HEK293 (cell line): ENCODE measurements around the gene ABHD3.

Experiments used
- GLI2 ChIP-seq: fragments of 450-650 bp; formaldehyde crosslinking; IDR thresholded peaks from 2 replicates; pipeline ENCODE4; 2017; ENCODE audit warnings: missing biosample characterization, missing genetic modification characterization, low read depth, borderline replicate concordance
- ZBTB21 ChIP-seq: fragments of 450-650 bp; formaldehyde crosslinking; IDR thresholded peaks from 2 replicates; pipeline ENCODE4 v1.5.1; 2017; ENCODE audit warnings: missing biosample characterization, missing genetic modification characterization
- ZNF138 ChIP-seq: fragments of 450-650 bp; formaldehyde crosslinking; IDR thresholded peaks from 2 replicates; pipeline ENCODE4 v1.5.1; 2016; ENCODE audit warnings: missing biosample characterization, missing genetic modification characterization, borderline replicate concordance
- ZNF473 ChIP-seq: fragments of 450-650 bp; formaldehyde crosslinking; IDR thresholded peaks from 2 replicates; pipeline ENCODE4 v1.5.1; 2017; ENCODE audit warnings: missing biosample characterization, missing genetic modification characterization
- ZNF677 ChIP-seq: fragments of 450-650 bp; IDR thresholded peaks from 2 replicates; pipeline ENCODE4 v1.5.0; 2018; ENCODE audit warnings: missing biosample characterization, mild to moderate bottlenecking, missing genetic modification characterization, moderate library complexity
- ZNF785 ChIP-seq: fragments of 450-650 bp; formaldehyde crosslinking; IDR thresholded peaks from 2 replicates; pipeline ENCODE4 v1.5.1; 2016; ENCODE audit warnings: missing biosample characterization, missing genetic modification characterization
- TF ChIP-seq, protein P1 (sequence below): fragments of 450-650 bp; formaldehyde crosslinking; optimal IDR thresholded peaks from 2 replicates; pipeline ENCODE3; 2016; ENCODE audit warnings: missing biosample characterization, mild to moderate bottlenecking, missing genetic modification characterization
- TF ChIP-seq, protein P2 (sequence below): fragments of 450-650 bp; formaldehyde crosslinking; IDR thresholded peaks from 2 replicates; pipeline ENCODE4 v1.5.1; 2016; ENCODE audit warnings: missing biosample characterization, missing genetic modification characterization
- TF ChIP-seq, protein P3 (sequence below): fragments of 450-650 bp; formaldehyde crosslinking; IDR thresholded peaks from 2 replicates; pipeline ENCODE4 v1.5.1; 2016; ENCODE audit warnings: missing biosample characterization, missing genetic modification characterization

DNA sequence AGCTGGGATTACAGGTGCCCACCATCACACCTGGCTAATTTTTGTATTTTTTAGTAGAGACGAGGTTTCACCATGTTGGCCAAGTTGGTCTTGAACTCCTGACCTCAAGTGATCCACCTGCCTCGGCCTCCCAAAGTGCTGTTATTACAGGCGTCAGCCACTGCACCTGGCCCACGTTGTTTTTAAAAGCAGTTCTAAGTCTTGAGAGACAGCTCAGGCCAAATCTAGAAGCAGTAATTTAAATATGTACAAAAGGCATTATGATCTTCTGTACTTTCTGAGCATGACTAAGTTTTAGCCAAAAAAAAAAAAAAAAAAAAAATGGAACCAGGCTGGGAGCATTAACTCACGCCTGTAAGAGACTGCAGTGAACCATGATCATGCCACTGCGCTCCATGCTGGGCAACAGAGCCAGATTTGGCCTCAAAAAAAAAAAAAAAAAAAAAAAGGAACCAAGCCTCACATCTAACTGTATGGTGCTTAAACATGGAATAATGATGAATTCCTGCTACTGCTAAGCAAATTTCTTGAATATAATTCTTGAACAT lies 4.0 kb downstream of the ABHD3 start:
- TF ChIP-seq ZNF677 (tag by site-specific recombination) (no peak), ZNF473 (tag by site-specific recombination) (no peak), ZNF138 (tag by site-specific recombination) (no peak), ZNF785 (tag by site-specific recombination) (no peak), ZBTB21 (tag by site-specific recombination) (no peak), GLI2 (tag by site-specific recombination) (no peak)
- TF ChIP-seq, protein P1, sequence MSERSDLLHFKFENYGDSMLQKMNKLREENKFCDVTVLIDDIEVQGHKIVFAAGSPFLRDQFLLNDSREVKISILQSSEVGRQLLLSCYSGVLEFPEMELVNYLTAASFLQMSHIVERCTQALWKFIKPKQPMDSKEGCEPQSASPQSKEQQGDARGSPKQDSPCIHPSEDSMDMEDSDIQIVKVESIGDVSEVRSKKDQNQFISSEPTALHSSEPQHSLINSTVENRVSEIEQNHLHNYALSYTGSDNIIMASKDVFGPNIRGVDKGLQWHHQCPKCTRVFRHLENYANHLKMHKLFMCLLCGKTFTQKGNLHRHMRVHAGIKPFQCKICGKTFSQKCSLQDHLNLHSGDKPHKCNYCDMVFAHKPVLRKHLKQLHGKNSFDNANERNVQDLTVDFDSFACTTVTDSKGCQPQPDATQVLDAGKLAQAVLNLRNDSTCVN (tag by site-specific recombination) = no peak
- TF ChIP-seq, protein P2, sequence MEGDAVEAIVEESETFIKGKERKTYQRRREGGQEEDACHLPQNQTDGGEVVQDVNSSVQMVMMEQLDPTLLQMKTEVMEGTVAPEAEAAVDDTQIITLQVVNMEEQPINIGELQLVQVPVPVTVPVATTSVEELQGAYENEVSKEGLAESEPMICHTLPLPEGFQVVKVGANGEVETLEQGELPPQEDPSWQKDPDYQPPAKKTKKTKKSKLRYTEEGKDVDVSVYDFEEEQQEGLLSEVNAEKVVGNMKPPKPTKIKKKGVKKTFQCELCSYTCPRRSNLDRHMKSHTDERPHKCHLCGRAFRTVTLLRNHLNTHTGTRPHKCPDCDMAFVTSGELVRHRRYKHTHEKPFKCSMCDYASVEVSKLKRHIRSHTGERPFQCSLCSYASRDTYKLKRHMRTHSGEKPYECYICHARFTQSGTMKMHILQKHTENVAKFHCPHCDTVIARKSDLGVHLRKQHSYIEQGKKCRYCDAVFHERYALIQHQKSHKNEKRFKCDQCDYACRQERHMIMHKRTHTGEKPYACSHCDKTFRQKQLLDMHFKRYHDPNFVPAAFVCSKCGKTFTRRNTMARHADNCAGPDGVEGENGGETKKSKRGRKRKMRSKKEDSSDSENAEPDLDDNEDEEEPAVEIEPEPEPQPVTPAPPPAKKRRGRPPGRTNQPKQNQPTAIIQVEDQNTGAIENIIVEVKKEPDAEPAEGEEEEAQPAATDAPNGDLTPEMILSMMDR (tag by site-specific recombination) = no peak
- TF ChIP-seq, protein P3, sequence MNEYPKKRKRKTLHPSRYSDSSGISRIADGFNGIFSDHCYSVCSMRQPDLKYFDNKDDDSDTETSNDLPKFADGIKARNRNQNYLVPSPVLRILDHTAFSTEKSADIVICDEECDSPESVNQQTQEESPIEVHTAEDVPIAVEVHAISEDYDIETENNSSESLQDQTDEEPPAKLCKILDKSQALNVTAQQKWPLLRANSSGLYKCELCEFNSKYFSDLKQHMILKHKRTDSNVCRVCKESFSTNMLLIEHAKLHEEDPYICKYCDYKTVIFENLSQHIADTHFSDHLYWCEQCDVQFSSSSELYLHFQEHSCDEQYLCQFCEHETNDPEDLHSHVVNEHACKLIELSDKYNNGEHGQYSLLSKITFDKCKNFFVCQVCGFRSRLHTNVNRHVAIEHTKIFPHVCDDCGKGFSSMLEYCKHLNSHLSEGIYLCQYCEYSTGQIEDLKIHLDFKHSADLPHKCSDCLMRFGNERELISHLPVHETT (tag by site-specific recombination) = no peak
